SK-N-MC (cell line): ENCODE data around the gene PPP6R2.

ENCODE experiments used
- EZH2 ChIP-seq: fragments of 200-600 bp; sonication (generic); IDR thresholded peaks from one replicate; pipeline ENCODE4 v1.6.1; 2017; ENCODE audit warnings: antibody characterized with exemption
- FOXP2 ChIP-seq: optimal IDR thresholded peaks from 2 replicates; pipeline ENCODE3; 2011; ENCODE audit warnings: mild to moderate bottlenecking, moderate library complexity; ENCODE audit not compliant: insufficient read depth; ENCODE audit errors: extremely low read length, control extremely low read depth
- POLR2AphosphoS5 ChIP-seq: IDR thresholded peaks from 2 replicates; pipeline ENCODE4 v1.6.1; 2012; ENCODE audit warnings: mild to moderate bottlenecking, low read depth, low read length, borderline replicate concordance

GRCh38 chr22:50436841-50437341 lies 93.8 kb downstream of the PPP6R2 start:
- no peak for TF ChIP-seq POLR2AphosphoS5
- TF ChIP-seq EZH2, result no peak
- no peak for TF ChIP-seq FOXP2
